ENCODE measurements around the gene TRIM28. TPM values are rescaled to one million over a fixed set of nuclear protein-coding genes. Genes with fewer than 3 reads are reported as not detected.

TRIM28 gene
- total RNA-seq, 1 donor from 2014 or later: 274 TPM

DNA sequence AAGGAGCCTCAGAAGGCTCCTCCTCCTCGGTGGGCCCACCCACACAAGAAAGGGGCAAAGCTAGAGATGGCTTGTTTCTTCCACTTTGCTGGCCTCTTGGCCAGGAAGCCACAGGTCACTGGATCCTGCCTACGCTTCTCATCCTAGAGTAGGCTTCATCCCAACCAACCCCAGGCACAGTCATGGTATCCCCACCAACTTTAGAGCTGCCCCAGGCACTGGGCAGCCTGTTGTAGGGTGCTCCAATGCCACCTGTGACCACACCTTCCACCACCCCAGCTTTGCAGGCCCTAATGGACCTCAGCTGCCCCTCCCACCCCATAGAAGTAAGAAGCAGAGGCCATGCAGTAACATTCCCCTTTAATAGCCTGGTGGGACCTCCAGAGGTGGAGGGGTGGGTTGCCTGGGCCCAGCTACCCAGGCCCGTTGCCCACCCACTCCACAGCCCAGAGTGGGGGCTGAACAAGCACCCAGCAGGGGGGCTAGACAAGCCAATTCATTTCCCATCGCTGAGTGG lies 11.6 kb downstream of the TRIM28 start:
- intact Hi-C loops (cut with DNase I): no loop called here
- DNase-seq (ENCODE audit: extremely low spot score in 2 of 2): no peak
- Histone ChIP-seq H3K4me1 (peaks cover 54% of the 10 kb centered on the region), H3K27me3 (no peaks in the 10 kb centered on the region), H3K9me3 (no peaks in the 10 kb centered on the region), H3K36me3 (peaks cover 0 to 33% of the 10 kb centered on the region in 2 donors), H3K27ac (peak overlapping the region; percentile 96), H3K4me3 (peak overlapping the region; percentile 71 to 73)
- TF ChIP-seq POLR2AphosphoS5 (IDR thresholded peaks at IDR 0.05; ENCODE audit: insufficient read depth in 1 of 2, low read depth in 1 of 2): no peak
- TF ChIP-seq POLR2A (IDR thresholded peaks at IDR 0.05): no peak
- TF ChIP-seq, protein P1, sequence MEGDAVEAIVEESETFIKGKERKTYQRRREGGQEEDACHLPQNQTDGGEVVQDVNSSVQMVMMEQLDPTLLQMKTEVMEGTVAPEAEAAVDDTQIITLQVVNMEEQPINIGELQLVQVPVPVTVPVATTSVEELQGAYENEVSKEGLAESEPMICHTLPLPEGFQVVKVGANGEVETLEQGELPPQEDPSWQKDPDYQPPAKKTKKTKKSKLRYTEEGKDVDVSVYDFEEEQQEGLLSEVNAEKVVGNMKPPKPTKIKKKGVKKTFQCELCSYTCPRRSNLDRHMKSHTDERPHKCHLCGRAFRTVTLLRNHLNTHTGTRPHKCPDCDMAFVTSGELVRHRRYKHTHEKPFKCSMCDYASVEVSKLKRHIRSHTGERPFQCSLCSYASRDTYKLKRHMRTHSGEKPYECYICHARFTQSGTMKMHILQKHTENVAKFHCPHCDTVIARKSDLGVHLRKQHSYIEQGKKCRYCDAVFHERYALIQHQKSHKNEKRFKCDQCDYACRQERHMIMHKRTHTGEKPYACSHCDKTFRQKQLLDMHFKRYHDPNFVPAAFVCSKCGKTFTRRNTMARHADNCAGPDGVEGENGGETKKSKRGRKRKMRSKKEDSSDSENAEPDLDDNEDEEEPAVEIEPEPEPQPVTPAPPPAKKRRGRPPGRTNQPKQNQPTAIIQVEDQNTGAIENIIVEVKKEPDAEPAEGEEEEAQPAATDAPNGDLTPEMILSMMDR (IDR thresholded peaks at IDR 0.05): no peak

GRCh38 chr19:58555920-58556621 lies 12.2 kb downstream of the TRIM28 start:
- intact Hi-C loops (cut with DNase I): no loop called here
- Histone ChIP-seq H3K27me3 (no peaks in the 10 kb centered on the region), H3K4me1 (peaks cover 54% of the 10 kb centered on the region), H3K36me3 (peaks cover 0 to 27% of the 10 kb centered on the region in 2 donors), H3K27ac (peak overlapping the region; percentile 96), H3K9me3 (no peaks in the 10 kb centered on the region), H3K4me3 (no peak overlapping the region)
- DNase-seq (ENCODE audit: extremely low spot score in 2 of 2): peak in 1 of 2 donors; percentile 87
- TF ChIP-seq POLR2AphosphoS5 (IDR thresholded peaks at IDR 0.05; ENCODE audit: insufficient read depth in 1 of 2, low read depth in 1 of 2) (no peak), POLR2A (IDR thresholded peaks at IDR 0.05) (no peak)
- TF ChIP-seq, protein P1 (IDR thresholded peaks at IDR 0.05): no peak

- Histone ChIP-seq H3K36me3 (peaks cover 0 to 20% of the 10 kb centered on the region in 2 donors), H3K9me3 (no peaks in the 10 kb centered on the region), H3K4me3 (peak overlapping the region; percentile 81 to 89), H3K4me1 (peaks cover 60% of the 10 kb centered on the region), H3K27me3 (no peaks in the 10 kb centered on the region), H3K27ac (peak overlapping the region; percentile 100)
- TF ChIP-seq, protein P1 (IDR thresholded peaks at IDR 0.05): no peak
- TF ChIP-seq POLR2AphosphoS5 (IDR thresholded peaks at IDR 0.05; ENCODE audit: insufficient read depth in 1 of 2, low read depth in 1 of 2) (no peak), POLR2A (IDR thresholded peaks at IDR 0.05) (no peak)
- intact Hi-C loops (cut with DNase I): no loop called here
- peak in 1 of 2 donors; percentile 80 for DNase-seq (ENCODE audit: extremely low spot score in 2 of 2)
Measured at GRCh38 chr19:58556622-58557220, 12.9 kb downstream of the TRIM28 start.

- Histone ChIP-seq H3K36me3 (peaks cover 0 to 14% of the 10 kb centered on the region in 2 donors), H3K27me3 (no peaks in the 10 kb centered on the region), H3K27ac (peak overlapping the region; percentile 100), H3K4me1 (peaks cover 67% of the 10 kb centered on the region), H3K4me3 (peak overlapping the region; percentile 81 to 89), H3K9me3 (no peaks in the 10 kb centered on the region)
- TF ChIP-seq, protein P1 (IDR thresholded peaks at IDR 0.05): no peak
- no peak for TF ChIP-seq POLR2A (IDR thresholded peaks at IDR 0.05)
- TF ChIP-seq POLR2AphosphoS5 (IDR thresholded peaks at IDR 0.05; ENCODE audit: insufficient read depth in 1 of 2, low read depth in 1 of 2): no peak
- intact Hi-C loops (cut with DNase I): no loop called here
- peak in 1 of 2 donors; percentile 92 for DNase-seq (ENCODE audit: extremely low spot score in 2 of 2)
Measured at GRCh38 chr19:58557221-58558065, 13.6 kb downstream of the TRIM28 start.
